Lung (tissue), 12 donors: ENCODE data around the gene CATSPER1. TPM values are rescaled to one million over a fixed set of nuclear protein-coding genes. Genes with fewer than 3 reads are reported as not detected.

Experiments used
- ATAC-seq: fragments of 200-7000 bp; cut with Tn5 transposase; one replicate; pipeline ENCODE4 v1.9.1; 2020; ENCODE audit warnings: moderate number of reproducible peaks; ENCODE audit not compliant: insufficient read depth, low FRiP score
- DNase-seq, 3 donors: peaks; one replicate each; pipeline ENCODE4 v3.0.0-alpha.2; 2013 to 2017
- H3K27ac ChIP-seq, 2 donors: one replicate each; pipeline ENCODE4 v1.5.1; 2013; ENCODE audit warnings: mild to moderate bottlenecking in 2 of 2, moderate library complexity in 2 of 2, control low read depth in 1 of 2, inconsistent platforms in 1 of 2, low read depth in 1 of 2, low read length in 1 of 2
- H3K27me3 ChIP-seq, 3 donors: one replicate each; pipeline ENCODE4 v1.5.1; 2013; ENCODE audit warnings: low read length in 2 of 3; ENCODE audit not compliant: control insufficient read depth in 3 of 3, insufficient read depth in 3 of 3
- H3K36me3 ChIP-seq, 4 donors: one replicate each; pipeline ENCODE4 v1.5.1; 2013; ENCODE audit warnings: low read length in 4 of 4, mild to moderate bottlenecking in 1 of 4, moderate library complexity in 1 of 4; ENCODE audit not compliant: control insufficient read depth in 4 of 4, insufficient read depth in 4 of 4
- H3K4me1 ChIP-seq, 5 donors: one replicate each; pipeline ENCODE4 v1.5.1; 2013; ENCODE audit warnings: low read length in 5 of 5, mild to moderate bottlenecking in 2 of 5, moderate library complexity in 1 of 5; ENCODE audit not compliant: control insufficient read depth in 5 of 5, insufficient read depth in 5 of 5
- H3K4me3 ChIP-seq: one replicate; pipeline ENCODE4 v1.5.1; 2013; ENCODE audit warnings: mild to moderate bottlenecking, control low read depth, moderate library complexity
- H3K9ac ChIP-seq, 2 donors: one replicate each; pipeline ENCODE4 v1.5.1; 2013; ENCODE audit warnings: low read length in 2 of 2, control low read depth in 1 of 2; ENCODE audit not compliant: insufficient read depth in 1 of 2
- H3K9me3 ChIP-seq, 4 donors: one replicate each; pipeline ENCODE4 v1.5.1; 2013; ENCODE audit warnings: low read length in 3 of 4, mild to moderate bottlenecking in 1 of 4, moderate library complexity in 1 of 4; ENCODE audit not compliant: control insufficient read depth in 4 of 4, insufficient read depth in 3 of 4
- WGBS, 2 donors: extraction: QIAGEN DNeasy Blood & Tissue Kit; methylation state at CpG; one replicate each; pipeline ENCODE4 v1.1.7; 2013; 5-methylcytosine and 5-hydroxymethylcytosine counted together
- polyA plus RNA-seq, 2 donors: library from polyadenylated mRNA; stranded (reverse); fragments of 200-250 nt; gene quantifications; one replicate each; pipeline ENCODE4 v1.2.1, GENCODE V29; 2013
- total RNA-seq, 2 donors: library from RNA; depleted of rRNA in 1 of 2; stranded (reverse); fragments of >200 nt in 1 of 2; gene quantifications; one replicate each; pipeline ENCODE4 v1.2.1, GENCODE V29; 2014 to 2021
- TF ChIP-seq, protein P1 (sequence below): IDR thresholded peaks from 2 replicates; pipeline ENCODE4 v1.5.1; 2012; ENCODE audit warnings: mild to moderate bottlenecking; ENCODE audit errors: control extremely low read depth, extremely low read depth
- donor health status: control.
- donor health status: control.
- donor health status: Bipolar disorder and iron deficiency.
- donor health status: healthy.
- donor health status: DM: yes; HTN: yes; CAD: no.

Gene CATSPER1
- total and polyA plus RNA-seq, 4 donors = 2.9 to 3.3 (median 3.1) TPM; not detected in 1

DNA sequence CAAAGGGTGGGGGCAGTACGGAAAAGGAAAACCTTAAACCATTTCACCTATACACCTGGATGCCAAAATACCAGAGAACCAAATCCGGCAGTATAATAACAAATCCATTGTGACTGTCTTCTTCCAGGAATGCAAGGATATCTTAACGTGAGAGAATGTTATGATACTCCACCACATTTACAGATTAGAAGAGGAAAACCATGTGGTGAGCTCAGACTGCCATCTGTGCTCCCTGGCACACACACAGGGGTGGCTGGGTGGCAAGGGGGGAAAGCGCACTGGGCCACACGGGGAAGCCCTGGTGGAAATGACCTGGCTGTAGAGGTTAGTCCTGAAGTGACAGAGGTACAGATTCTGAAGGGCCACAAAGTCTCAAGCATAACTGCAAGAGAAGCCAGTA, 34.2 kb downstream of the CATSPER1 start:
- no peak overlapping the region for H3K4me3 ChIP-seq
- H3K36me3 ChIP-seq = peaks cover 0 to 5% (median 1%) of the 10 kb centered on the region in 4 donors
- no peak overlapping the region for H3K27ac ChIP-seq
- H3K27me3 ChIP-seq = no peaks in the 10 kb centered on the region
- H3K4me1 ChIP-seq = no peaks in the 10 kb centered on the region
- H3K9me3 ChIP-seq = no peaks in the 10 kb centered on the region
- TF ChIP-seq, protein P1, sequence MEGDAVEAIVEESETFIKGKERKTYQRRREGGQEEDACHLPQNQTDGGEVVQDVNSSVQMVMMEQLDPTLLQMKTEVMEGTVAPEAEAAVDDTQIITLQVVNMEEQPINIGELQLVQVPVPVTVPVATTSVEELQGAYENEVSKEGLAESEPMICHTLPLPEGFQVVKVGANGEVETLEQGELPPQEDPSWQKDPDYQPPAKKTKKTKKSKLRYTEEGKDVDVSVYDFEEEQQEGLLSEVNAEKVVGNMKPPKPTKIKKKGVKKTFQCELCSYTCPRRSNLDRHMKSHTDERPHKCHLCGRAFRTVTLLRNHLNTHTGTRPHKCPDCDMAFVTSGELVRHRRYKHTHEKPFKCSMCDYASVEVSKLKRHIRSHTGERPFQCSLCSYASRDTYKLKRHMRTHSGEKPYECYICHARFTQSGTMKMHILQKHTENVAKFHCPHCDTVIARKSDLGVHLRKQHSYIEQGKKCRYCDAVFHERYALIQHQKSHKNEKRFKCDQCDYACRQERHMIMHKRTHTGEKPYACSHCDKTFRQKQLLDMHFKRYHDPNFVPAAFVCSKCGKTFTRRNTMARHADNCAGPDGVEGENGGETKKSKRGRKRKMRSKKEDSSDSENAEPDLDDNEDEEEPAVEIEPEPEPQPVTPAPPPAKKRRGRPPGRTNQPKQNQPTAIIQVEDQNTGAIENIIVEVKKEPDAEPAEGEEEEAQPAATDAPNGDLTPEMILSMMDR = no peak
- DNase-seq (no peak), ATAC-seq (no peak)
- WGBS, 2 donors = 87 to 91% methylated on average over 5 of the region's 5 CpGs
- no peak overlapping the region for H3K9ac ChIP-seq

GRCh38 chr11:65988791-65989592, 37.3 kb downstream of the CATSPER1 start:
- no peaks in the 10 kb centered on the region for H3K9me3 ChIP-seq
- no peaks in the 10 kb centered on the region for H3K27me3 ChIP-seq
- H3K9ac ChIP-seq = no peak overlapping the region
- 14 to 26% methylated on average over 10 of the region's 10 CpGs for WGBS, 2 donors
- ATAC-seq (peak; percentile 98), DNase-seq (peak; percentile 94 to 97 (median 97))
- H3K4me1 ChIP-seq = no peaks in the 10 kb centered on the region
- H3K27ac ChIP-seq = peak overlapping the region in 1 of 2 donors; percentile 22
- TF ChIP-seq, protein P1 = peak; percentile 99
- H3K36me3 ChIP-seq = peaks cover 0 to 5% (median 2%) of the 10 kb centered on the region in 4 donors
- no peak overlapping the region for H3K4me3 ChIP-seq

GRCh38 chr11:65987336-65987735, 38.9 kb downstream of the CATSPER1 start:
- TF ChIP-seq, protein P1 = no peak
- no peaks in the 10 kb centered on the region for H3K9me3 ChIP-seq
- no peaks in the 10 kb centered on the region for H3K27me3 ChIP-seq
- ATAC-seq (no peak), DNase-seq (no peak)
- H3K9ac ChIP-seq = no peak overlapping the region
- H3K27ac ChIP-seq = no peak overlapping the region
- 84 to 88% methylated on average over 9 of the region's 9 CpGs for WGBS, 2 donors
- H3K4me3 ChIP-seq = no peak overlapping the region
- no peaks in the 10 kb centered on the region for H3K4me1 ChIP-seq
- peaks cover 0 to 4% (median 1%) of the 10 kb centered on the region in 4 donors for H3K36me3 ChIP-seq
